Measurements from ENCODE around the gene ZDHHC6. TPM values are rescaled to one million over a fixed set of nuclear protein-coding genes. Genes with fewer than 3 reads are reported as not detected.

ZDHHC6 gene
- total RNA-seq, 2 experiments from 2014 or later, result 44.2 to 48.1 TPM

Other genes with a start within 250 kb of the ZDHHC6 start
- not detected for gene TECTB, start 163.5 kb downstream of the ZDHHC6 start, total RNA-seq
- 10 to 100 TPM; 58.1 to 64.4 TPM for gene ACSL5, start 72.8 kb downstream of the ZDHHC6 start, total RNA-seq
- gene VTI1A, start 301 bp upstream of the ZDHHC6 start, total RNA-seq, result 10 to 100 TPM; 39.0 to 54.6 TPM

Data from activated CD8-positive, alpha-beta memory T cell treated with anti-CD3 and anti-CD28 coated beads, Interleukin-2, amount 10 ng/mL, durations not matched to agents 7 days and 5 days (primary cell).